GM18870 (cell line): Measurements from ENCODE around the gene POTEB3.
"Not testable (repeated sequence)": the region's sequence is repeated elsewhere in the genome, so short reads cannot be mapped to it uniquely, and the experiment has no call there.

Experiments used
- ATAC-seq: cut with Tn5 transposase; IDR thresholded peaks from one replicate; pipeline ENCODE4 v1.9.1; 2021; ENCODE audit warnings: moderate library complexity; ENCODE audit not compliant: unreplicated experiment

POTEB3 gene

GRCh38 chr15:21440399-21440798, at the start of gene POTEB3:
TSS of gene POTEB3 (minus strand) at chr15:21440499. CDS start at chr15:21440011, 488 bp downstream.
- not testable (repeated sequence) for ATAC-seq

- ATAC-seq: not testable (repeated sequence)
These were observed 13.4 kb upstream of the POTEB3 start for GRCh38 chr15:21453683-21454082.

GRCh38 chr15:21451920-21452563, 11.7 kb upstream of the POTEB3 start:
- not testable (repeated sequence) for ATAC-seq

- ATAC-seq: not testable (repeated sequence)
These were observed 11.2 kb upstream of the POTEB3 start for GRCh38 chr15:21451487-21451886.

GRCh38 chr15:21407366-21407765, 32.9 kb downstream of the POTEB3 start:
- not testable (repeated sequence) for ATAC-seq

- ATAC-seq: not testable (repeated sequence)
These were observed 38.8 kb downstream of the POTEB3 start for GRCh38 chr15:21401531-21401930.

- ATAC-seq: not testable (repeated sequence)
These were observed 41.2 kb downstream of the POTEB3 start for GRCh38 chr15:21399111-21399510.

GRCh38 chr15:21398511-21398910, 41.8 kb downstream of the POTEB3 start:
- ATAC-seq: not testable (repeated sequence)

- ATAC-seq: not testable (repeated sequence)
These were observed 42.6 kb downstream of the POTEB3 start for GRCh38 chr15:21397656-21398055.

- ATAC-seq: not testable (repeated sequence)
These were observed 43.1 kb downstream of the POTEB3 start for GRCh38 chr15:21397186-21397585.

GRCh38 chr15:21385961-21386360, 54.3 kb downstream of the POTEB3 start:
- ATAC-seq: not testable (repeated sequence)

GRCh38 chr15:21383866-21384485, 56.3 kb downstream of the POTEB3 start:
- not testable (repeated sequence) for ATAC-seq

GRCh38 chr15:21373682-21374081, 66.6 kb downstream of the POTEB3 start:
- ATAC-seq: not testable (repeated sequence)

- not testable (repeated sequence) for ATAC-seq
These were observed 71.1 kb downstream of the POTEB3 start for GRCh38 chr15:21369177-21369576.

GRCh38 chr15:21368625-21369024, 71.7 kb downstream of the POTEB3 start:
- not testable (repeated sequence) for ATAC-seq
